ENCODE measurements around the gene OGFOD3.
A peak's percentile ranks its signal among the peaks of the same experiment; 100 is the strongest.
"Not testable (repeated sequence)": the region's sequence is repeated elsewhere in the genome, so short reads cannot be mapped to it uniquely, and the experiment has no call there.

OGFOD3 gene

GRCh38 chr17:82433560-82434215 is 15.3 kb upstream of the OGFOD3 start:
- DNase-seq = no peak

- DNase-seq = no peak
Observed at GRCh38 chr17:82432017-82432416, 13.6 kb upstream of the OGFOD3 start.

GRCh38 chr17:82429824-82430223 is 11.4 kb upstream of the OGFOD3 start:
- no peak for DNase-seq

GRCh38 chr17:82428546-82428945 is 10.2 kb upstream of the OGFOD3 start:
- DNase-seq = no peak

GRCh38 chr17:82424863-82425159 is 6.4 kb upstream of the OGFOD3 start:
- no peak for DNase-seq

GRCh38 chr17:82424001-82424862 is 5.8 kb upstream of the OGFOD3 start:
- DNase-seq = peak; percentile 72 to 77

GRCh38 chr17:82419540-82419939 is 1.2 kb upstream of the OGFOD3 start:
- no peak for DNase-seq

GRCh38 chr17:82416771-82417170 is 1.6 kb downstream of the OGFOD3 start:
- DNase-seq = no peak

- no peak for DNase-seq
Observed at GRCh38 chr17:82416264-82416663, 2.1 kb downstream of the OGFOD3 start.

- DNase-seq = no peak
Observed at GRCh38 chr17:82415786-82416185, 2.6 kb downstream of the OGFOD3 start.

- DNase-seq = no peak
Observed at GRCh38 chr17:82415336-82415735, 3.0 kb downstream of the OGFOD3 start.

- DNase-seq = peak; percentile 78 to 83
Observed at GRCh38 chr17:82414548-82415281, 3.7 kb downstream of the OGFOD3 start.

GRCh38 chr17:82412535-82413520 is 5.6 kb downstream of the OGFOD3 start:
- DNase-seq = no peak

GRCh38 chr17:82412081-82412480 is 6.3 kb downstream of the OGFOD3 start:
- DNase-seq = not testable (repeated sequence)

- no peak for DNase-seq
Observed at GRCh38 chr17:82411396-82412053, 6.9 kb downstream of the OGFOD3 start.

GRCh38 chr17:82410014-82410716 is 8.2 kb downstream of the OGFOD3 start:
- no peak for DNase-seq

- no peak for DNase-seq
Observed at GRCh38 chr17:82408938-82409318, 9.5 kb downstream of the OGFOD3 start.

GRCh38 chr17:82408288-82408937 is 10.0 kb downstream of the OGFOD3 start:
- no peak for DNase-seq

GRCh38 chr17:82407255-82407654 is 11.1 kb downstream of the OGFOD3 start:
- DNase-seq = no peak

GRCh38 chr17:82406131-82406671 is 12.2 kb downstream of the OGFOD3 start:
- DNase-seq = no peak

GRCh38 chr17:82405051-82405450 is 13.3 kb downstream of the OGFOD3 start:
- DNase-seq = no peak

Data from activated CD4-positive, alpha-beta T cell treated with anti-CD3 and anti-CD28 coated beads, Interleukin-2, amount 50 U/mL, for 48 hours (primary cell).